NOMO-1 (cell line): ENCODE measurements around the gene DAB2IP.

Experiments
- DNase-seq, 2 experiments: peaks; one replicate each; lab custom pipeline; 2025; ENCODE audit not compliant: unreplicated experiment in 2 of 2; lab: John Stamatoyannopoulos, UW

DAB2IP gene

GRCh38 chr9:121812159-121812735 is 160.8 kb downstream of the DAB2IP start:
- DNase-seq: no peak

DNA sequence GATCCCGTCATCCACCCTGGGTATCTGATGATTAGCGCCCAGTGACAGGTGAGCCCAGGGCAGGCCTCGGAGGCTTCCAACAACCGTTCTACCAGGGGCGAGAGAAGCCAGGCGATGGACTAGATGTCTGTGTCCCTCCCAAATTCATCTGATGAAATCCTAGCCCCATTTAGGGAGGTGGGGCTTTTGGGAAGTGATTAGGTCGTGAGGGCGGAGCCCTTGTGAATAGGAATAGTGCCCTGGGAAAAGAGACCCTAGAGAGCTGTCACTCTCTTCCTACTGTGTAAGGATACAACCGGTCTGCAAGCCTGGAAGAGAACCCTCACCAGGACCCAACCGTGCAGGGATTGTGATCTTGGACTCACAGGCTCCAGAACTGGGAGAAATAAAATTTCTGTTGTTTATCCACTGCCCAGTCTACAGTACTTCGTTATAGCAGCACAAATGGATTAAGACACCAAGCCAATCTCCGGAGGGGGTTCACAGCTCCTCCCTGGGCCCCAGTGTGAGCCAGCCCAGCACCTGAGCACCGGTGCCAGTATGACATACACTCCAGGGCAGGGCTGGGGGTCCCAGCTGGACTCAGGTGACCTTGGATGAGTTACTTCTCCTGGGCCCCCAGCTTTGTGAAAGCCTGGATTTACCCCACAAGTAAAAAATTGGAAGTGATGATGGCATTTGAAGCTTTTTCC is 162.2 kb downstream of the DAB2IP start:
- no peak for DNase-seq

- no peak for DNase-seq
Observed at GRCh38 chr9:121814594-121814993, 163.2 kb downstream of the DAB2IP start.

GRCh38 chr9:121815084-121815483 is 163.7 kb downstream of the DAB2IP start:
- DNase-seq: no peak

DNA sequence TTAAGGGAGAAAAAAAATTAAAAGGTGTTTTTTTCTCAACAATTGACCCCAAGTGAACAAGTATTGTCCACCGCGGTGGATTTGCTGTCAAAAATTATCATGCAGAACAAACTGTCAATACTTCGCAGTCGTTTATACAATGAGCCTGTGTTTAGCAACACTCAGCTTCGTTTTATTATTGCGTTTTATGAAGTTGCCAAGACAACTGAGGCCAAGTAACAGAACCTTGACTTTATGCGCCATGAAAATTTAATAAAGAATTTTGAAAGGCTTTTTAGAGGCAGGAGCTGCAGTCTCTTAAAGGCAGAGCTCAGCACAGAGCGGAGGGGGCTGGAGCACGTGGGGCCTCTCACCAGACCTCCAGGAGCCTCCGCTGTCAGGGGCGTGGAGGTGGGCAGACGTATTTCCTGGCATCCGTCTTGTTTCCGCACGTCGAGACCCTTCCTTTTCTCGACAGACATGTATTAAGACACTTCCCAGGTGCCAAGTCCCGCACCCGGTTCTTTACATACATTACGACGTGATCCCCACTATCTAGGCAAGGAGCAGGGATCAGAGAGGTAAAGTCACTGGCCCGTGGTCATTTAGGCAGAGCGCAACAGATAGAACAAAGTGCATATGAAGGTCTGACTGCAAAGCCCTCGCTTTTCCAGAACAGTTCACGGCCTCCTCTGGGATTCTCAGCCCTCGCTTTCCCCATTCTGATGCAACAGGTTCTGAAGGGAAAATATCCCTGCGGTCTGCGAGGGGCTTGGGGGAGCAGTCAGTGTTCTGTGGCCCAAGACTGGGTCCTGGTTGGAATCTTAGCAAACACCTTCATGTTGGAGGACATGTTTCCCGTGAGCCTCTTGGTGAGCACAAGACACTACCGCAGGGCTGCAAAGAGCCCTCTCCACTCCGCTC is 164.4 kb downstream of the DAB2IP start:
- no peak for DNase-seq

- no peak for DNase-seq
Observed at GRCh38 chr9:121816449-121816817, 165.0 kb downstream of the DAB2IP start.

DNA sequence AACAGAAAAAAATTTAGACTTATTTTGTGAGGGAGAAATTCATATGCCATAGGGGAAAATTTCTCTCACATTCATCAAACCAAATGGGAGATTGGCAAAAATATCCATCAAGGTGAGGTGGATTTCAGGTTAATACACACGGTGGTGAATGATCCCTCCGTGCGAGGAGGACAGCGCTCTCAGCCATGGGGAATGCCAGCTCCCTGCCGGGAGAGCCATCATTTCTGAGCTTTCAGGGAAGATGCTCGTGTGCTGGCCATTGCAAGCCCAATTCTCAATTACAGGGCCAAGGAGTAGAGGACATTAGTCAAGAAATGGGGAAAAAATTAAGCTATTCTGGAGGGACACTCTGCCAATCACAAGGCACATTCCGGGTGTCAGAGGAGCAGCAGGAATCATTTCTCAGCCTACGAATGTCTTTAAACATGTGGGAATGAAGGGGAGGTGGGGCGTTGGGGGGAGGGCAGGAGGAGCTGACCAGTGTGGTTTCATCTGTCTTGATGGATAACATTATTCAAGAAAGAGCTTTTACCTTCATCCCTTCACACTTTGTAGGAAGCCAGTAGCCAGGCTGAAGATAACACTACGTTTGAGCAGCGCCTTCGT is 165.5 kb downstream of the DAB2IP start:
- no peak for DNase-seq

DNA sequence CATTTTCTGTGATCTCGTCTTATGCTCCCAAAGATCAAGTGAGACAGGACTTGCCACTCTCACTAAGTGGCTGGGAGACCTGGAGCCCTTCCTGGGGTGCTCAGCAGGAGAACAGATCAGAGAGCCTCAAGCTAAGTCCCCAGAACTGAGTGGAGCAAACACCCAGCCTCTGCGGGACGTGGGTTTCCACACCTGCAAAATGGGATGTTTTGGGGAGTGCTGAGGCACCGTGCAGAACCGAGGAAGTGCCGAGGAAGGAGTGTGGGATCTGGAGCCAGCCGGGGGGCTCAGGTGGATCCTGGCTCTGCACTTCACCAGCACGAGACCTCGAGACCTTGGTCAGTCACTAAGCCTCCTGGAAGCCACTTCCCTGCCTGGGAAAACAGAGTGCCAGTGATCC is 166.0 kb downstream of the DAB2IP start:
- no peak for DNase-seq

GRCh38 chr9:121818016-121818661 is 166.7 kb downstream of the DAB2IP start:
- DNase-seq: no peak

DNA sequence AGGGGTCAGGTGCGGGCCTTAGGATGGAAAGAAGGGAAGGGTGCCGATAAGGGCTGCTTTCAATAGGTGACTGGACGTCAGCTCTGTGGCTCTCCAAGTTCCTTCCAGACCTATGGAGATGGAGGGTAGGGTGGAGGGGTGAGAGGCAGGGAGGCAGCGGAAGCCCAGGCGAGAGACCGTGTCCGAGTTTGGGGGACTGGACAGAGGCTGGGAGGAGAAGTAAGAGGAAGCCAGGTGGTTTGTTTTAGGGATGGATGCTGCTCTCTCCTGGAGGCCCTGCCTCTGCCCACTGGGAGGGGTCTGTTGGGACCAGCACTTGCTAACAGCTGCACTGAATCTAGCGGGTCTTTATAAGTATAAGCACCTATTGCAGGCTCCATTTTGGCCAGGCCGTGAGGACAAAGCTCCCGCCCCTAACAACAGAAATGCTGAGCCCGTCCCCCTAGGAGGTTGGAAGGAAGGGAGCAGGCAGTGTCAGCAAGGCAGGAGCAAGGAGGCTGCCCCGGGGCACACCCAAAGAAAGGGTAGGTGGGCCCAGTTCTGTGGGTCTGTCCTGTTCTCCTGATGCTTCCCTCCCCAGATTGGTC is 167.5 kb downstream of the DAB2IP start:
- no peak for DNase-seq

DNA sequence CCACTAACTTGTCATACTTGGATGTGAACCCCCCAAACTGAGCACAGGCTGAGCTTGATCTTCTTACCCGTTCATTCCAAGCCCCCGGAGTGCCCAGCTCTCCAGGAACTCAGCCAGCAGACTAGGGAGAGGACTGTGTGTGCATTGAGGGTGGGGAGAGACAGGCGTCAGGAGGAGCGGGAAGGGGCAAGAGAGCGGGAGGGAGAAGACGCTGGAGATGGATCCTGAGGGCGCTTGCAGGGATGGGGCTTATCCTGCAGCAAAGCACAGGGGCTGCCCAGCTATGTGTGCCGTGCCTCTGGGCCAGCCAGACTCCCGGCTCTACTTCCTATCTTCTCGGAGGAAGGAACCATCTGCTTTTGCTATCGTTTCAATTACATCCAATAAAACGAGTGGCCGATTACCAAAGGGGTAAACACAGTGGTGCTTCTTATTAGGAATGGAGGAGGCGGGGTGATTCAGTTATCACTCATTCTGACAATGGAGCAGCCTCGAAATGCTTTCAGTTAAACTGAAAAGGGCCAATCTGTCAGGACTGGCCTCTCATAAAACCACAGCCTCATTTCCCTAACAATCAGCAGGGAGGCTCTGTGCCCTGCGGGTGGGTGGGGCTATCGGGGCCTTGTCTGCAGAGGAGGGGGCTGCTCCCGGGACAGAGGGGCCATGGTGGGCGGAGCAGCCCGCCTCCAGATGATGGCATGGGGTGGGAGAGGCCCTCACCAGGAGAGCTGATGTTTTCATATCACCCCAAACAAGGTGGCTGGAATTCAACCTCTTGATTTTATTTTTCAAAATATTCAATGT is 168.2 kb downstream of the DAB2IP start:
- peak; percentile 34 to 64 for DNase-seq

DNA sequence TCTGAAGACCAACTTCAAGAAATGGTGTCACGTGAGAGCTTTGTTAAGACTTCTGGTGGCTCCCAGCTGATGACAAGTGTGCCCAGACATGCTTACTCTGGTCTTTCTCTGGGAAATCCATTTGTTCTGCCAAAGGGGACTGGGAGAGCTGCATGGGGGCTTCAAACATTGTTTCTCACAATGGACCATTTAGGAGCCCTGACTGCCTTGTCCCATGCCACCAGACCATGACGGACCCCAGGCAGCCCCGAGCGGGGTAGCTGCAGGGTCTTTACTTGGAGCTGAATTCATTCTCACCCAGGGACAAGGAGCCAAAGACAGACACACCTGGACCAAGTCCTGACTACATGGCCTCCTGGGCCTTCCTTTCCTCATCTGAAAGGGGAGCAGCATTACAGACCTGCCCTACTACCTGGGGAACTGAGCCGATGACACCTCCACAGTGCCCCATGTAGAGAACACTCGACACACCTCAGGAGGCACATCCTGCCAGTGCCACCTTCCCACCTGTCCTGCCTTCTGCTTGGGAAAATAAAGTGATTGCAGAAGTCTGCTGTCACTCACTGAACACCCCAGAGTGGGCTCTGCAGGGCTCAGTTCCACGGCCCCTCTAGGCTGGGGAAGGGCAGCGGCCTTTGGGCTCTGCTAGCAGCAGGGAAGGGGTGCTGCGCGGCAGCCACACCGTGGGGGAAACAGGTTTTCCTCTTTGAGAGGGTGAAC is 169.0 kb downstream of the DAB2IP start:
- DNase-seq: no peak

- DNase-seq: no peak
Observed at GRCh38 chr9:121821326-121821725, 169.9 kb downstream of the DAB2IP start.

- DNase-seq: no peak
Observed at GRCh38 chr9:121822093-121823085, 171.0 kb downstream of the DAB2IP start.

DNA sequence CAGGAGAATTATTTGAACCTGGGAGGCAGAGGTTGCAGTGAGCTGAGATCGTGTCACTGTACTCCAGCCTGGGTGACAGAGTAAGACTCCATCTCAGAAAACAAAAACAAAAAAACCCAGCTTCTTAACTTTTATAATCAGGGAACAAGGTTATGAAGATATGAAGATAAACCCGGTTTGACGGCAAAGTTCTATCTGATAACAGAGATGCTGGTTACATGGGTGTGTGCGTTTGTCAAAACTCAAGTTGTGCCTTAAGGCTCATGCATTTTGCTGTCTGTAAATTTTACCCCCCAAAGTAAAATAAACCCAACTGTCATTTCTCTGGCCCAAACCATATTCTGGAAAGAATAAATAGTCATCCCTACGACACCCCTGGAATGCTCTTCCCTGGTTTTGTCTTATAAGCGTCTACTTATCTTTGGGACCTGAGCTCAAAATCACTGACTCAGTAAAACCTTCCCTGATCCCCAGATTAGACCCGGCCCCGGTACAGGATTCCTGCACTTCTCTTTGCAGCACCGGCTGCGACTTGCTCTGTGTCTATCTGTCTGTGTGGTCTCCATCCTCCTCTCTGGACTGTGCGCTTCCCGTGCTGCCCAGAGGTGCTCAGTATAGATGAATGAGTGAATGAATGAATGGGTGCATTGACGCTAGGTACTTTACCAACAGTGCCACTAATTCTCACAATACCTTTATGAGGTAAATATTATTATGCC is 172.2 kb downstream of the DAB2IP start:
- no peak for DNase-seq

DNA sequence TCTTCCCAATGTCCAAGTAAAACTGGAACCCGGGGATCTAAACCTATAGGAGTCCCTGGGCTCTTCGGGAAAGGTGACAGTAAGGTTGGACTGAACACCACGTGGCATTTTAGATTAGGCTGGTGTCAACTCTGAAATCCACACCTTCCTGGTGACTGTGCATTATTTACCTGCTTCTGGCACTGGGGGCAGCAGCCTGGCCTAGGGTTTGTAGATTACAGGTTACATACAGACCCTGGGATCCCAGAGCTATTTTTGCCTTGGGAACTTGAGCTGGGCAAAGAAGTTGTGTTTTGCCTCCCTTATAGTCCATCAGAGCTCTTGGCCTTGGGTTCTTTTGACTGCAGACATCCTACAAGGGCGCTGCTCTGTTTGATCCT is 173.2 kb downstream of the DAB2IP start:
- DNase-seq: no peak

GRCh38 chr9:121825031-121825691 is 173.7 kb downstream of the DAB2IP start:
- DNase-seq: no peak
